ENCODE measurements around the gene PTPN18.
A peak's percentile ranks its signal among the peaks of the same experiment; 100 is the strongest.
"Not testable (repeated sequence)": the region's sequence is repeated elsewhere in the genome, so short reads cannot be mapped to it uniquely, and the experiment has no call there.

The PTPN18 gene

DNA sequence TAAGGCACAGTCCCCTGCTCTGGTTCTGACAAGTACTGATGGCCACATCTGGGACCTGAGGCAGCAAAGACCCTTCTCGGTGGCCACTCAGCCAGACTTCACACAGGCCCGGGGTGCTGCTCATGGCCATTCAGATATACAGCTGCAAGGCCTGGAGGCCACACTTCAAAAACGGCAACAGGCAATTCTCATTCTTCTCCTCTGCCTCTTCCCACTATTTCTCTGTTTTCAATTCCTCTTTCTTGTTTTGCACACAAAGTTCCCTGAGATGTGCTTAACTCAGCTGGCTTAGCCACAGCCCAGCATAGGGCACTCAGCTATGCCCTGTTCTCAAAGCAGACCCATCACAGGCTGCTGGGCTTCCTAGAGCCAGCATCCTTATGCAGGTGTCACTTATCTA lies 29.9 kb downstream of the PTPN18 start:
- no peak for DNase-seq

DNA sequence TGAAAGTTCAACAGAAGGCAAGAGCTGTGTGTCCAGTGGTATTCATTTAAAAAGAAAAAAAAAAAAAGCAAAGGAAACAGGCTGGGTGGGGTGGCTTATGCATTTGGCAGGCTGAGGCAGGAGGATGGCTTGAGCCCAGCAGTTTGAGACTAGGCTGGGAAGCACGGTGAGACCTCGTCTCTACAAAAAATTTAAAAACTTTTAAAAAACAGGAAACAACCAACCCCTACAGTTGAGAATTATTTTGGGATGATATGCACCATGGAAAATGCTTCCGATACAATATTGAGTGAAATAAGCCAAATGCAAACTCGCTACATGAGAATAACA lies 31.2 kb downstream of the PTPN18 start:
- no peak for DNase-seq

DNA sequence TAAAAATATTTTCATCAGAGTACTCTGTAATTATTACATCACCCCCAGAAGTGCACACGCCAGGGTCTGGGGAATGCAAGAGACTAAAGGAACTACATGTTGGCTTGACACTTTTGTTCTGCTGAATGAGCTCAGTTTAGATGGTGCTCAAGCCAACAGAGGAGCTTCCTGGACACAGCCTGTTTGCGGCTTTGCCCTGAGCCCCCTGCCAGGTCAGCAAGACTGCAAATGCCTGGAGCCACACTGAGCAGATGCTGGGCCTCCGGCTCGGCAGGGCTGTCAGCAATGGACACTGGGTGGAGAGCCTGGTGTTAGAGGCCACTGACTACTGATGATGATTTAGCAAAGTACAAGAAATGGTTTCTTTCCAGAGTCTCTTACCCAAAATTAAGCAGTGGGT lies 31.9 kb downstream of the PTPN18 start:
- no peak for DNase-seq

DNA sequence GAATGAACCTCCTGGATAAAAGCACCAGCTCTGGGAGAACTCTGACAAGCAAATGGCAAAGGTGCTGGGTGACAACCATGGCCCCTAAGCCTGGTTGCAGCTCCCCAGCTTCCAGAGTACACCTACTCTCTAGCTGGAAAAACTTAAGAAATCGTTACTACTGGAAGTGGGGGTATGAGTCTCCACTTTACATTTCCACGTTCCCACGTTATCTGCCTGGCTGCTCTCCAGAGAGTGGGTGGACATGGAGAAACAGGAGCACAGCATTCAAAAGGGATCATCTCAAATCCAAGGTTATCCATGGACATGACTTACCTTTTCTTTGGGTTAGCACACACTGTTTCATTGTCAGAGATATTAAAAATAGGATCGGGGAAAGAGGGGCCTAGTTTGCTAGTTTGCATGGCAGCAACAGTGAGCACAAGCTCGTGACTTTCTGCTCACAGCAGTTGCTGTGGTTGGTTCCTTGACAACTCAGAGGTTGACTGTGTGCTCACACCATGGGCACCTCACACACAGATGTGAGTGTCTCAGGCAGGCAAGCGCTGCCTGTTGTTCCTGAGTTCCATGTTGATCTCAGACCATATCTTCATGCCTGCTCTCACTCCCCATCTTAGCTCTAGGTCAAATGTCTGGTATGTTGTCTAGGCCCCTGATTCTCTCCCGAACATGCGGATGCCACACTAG lies 32.5 kb downstream of the PTPN18 start:
- no peak for DNase-seq

DNA sequence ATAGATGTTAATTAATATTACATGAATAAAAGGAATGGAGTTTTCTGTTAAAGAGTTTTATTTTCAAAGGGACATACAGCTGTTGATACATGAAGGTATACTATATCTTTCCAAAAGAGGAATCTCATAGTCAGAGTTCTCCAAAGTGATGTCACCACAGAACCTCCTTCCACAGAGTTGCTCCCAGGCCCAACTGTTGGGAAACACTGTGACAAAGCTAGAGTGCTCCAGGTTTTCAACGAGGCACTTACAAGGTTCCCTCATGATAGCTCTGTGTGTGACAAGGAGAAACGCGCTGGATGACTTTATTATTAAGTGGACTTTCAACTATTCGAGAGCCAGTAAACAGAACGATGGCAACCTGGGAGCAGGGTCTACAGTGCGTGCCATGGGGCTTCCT lies 33.5 kb downstream of the PTPN18 start:
- peak; percentile 7 for DNase-seq

DNA sequence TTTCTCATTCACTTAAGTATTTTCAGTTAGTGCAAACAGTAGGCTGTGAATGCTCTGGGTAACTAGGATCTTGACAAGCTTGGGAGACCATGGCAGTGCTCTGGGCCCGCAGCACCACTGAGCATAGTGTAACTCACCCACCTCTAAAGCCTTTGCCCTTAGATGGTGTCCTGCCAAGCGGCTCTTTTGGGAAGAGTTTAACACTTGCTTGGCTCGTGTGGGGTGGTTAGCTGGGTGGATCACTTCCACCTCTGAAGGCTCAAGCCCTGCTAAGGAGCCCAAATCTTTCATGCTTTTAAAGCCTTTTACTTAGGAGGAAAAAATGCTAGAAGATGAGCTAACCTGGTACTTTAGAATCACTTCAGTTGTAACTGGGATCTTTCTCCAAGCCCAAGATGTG lies 33.9 kb downstream of the PTPN18 start:
- DNase-seq, result no peak

DNA sequence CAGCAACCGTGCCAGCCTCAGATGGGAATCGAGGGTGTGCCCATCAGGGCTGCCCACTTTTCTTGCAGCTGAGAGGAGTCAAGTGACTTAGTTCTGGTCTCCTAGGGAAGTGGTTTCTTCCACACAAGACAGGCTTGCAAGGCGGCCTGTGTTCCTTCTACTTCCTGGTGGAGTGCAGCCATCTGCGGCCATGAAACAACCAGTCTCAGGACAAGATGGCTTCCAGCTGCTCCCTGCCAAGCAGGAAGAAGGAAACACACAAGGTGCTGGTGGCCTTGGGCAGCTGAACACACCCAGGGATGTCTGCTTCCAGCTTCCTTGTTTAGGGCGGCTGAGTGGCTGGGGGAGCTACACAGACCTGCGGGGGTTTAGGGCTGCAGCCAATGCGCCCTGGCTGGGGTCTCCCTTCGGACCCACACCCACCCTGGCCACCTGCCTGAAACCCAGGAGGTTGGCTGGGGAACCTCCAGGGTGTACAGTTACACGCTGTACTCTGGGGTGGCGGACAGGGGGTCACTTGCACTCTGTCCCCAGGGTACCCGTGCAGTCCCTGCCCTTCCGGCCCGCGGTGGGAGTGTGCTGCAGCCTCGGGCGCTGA lies 34.7 kb downstream of the PTPN18 start:
- peak; percentile 70 for DNase-seq

DNA sequence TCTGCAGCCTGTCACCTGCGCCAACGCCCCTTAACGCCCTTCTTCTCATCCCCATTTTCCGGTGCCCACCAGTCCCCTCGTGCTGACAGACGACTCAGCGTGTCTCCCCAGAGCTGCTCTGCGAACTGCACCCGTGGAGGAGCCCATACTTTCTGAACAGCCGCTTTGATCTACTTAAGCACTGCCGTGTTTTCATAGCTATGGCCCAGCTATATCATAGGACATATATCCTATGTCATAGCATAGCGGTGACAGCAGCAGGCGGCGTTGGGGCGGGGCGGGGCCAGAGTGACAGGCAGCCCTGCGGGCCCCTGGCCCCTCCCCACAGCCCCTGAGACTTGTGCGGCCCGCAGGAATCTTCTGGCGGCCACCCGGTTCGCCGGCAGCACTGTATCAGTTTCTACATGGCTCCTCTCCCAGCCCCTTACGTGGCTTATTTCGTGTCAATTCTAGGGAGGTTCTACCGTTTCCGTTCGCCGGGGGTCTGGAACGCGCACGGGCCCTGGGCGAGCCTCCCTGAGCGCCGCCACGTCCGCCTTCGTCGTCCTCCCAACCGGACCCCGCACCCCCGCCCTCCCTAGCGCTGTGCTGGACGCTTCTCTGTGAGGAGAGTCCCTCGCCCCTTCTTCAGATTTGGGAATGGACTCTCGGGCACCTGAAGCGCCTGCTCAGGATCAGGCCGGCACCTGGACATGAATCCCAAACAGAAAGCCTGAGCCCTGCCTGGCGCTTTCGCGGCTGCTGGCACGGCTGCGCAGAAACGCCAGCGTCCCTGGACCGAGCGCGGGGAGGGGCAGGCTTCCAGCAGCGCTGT lies 35.4 kb downstream of the PTPN18 start:
- DNase-seq, result peak; percentile 72

DNA sequence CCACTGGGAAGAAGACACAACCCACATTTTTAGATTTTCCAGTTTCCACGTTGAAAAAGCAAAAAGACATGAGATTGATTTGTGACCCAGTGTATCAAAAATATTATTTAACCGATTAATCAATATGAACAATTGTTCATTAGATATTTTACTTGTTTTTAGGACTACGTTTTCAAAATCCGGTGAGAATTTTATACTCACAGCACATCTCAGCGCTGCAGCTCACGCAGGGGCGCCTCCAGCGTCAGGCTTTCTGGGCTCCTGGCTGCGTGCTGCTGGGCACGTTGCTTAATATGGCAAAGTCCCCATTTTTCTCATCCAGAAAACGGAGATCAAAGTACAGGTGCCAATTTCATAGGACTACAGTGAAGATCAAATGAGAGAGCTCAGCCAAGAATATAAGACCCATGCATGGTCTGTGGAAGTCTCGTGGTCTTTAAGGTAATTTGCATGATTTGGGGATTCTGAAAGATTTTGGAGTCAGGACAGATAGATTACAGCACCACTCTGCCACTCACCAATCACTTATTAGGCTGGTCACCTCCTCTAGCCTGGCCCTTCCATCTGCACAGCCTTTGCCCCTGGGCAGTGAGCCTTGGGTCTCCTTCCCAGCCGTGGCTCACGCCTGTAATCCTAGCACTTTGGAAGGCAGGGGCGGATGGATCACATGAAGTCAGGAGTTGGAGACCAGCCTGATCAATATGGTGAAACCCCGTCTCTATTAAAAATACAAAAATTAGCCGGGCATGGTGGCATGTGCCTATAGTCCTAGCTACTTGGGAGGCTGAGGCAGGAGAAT lies 36.2 kb downstream of the PTPN18 start:
- no peak for DNase-seq

DNA sequence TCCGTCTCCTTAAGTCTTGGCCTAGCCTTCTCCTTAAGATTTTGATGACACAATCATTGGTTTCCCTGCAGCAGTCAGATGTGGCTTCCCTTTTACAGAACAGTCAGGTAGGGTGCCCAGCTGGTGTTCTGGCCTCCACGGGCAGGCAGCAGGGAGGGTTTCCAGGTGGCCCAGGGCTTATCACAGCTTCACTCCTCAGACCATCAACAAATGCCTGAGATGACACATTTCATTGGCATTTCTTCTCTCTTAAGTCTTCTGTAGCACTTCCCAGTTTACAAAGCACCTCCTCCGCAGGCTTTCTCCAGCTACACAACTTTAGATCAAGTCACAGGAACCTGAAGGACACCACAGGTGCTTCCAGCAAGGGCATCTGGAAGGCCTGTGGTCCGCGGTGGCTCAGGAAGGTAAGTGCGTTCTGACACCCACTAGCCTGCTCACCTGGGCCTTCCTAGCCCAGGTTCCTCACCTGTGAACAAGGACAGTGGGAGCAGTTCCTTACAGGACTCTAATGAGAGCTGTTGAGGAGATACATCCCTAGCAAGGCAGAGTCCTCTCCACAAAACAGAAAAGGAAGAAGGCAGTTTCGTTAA lies 37.6 kb downstream of the PTPN18 start:
- no peak for DNase-seq

DNA sequence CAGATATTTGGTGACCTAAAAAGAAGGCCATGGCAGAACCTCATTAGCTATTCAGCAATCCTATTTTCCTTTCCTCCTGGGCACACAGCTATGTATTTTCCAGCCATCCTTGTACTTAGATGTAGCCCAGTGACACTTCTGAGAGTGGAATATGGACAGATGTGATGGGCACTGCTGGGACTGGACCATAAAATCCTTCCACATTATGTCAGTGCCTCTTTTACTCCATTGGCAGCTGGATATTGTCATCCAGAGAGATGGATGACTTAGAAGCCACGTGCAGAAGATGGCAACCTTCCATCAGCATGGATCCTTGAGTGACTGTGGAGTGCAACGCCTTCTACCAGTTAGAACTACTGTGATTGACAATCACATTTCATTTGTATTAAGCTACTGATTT lies 50.4 kb downstream of the PTPN18 start:
- DNase-seq, result not testable (repeated sequence)

DNA sequence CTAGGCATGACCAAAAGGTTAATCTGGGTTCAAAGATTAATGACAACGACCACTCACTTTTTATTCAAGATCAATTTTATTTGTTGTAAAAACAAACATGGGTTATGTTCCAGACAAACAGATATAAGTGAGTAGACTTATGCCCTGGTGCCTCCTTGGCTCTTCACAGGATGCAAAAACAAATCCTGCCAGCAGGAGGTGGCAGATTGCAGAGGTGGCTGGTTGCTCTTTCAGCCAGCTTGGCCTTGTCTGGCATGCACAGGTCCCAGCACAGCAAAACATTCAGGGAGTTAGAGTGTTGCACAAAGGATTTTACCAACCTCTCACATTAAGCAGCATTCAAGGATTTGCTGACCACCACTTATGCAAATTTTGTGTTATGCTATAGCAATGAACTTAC lies 60.8 kb downstream of the PTPN18 start:
- DNase-seq, result not testable (repeated sequence)

DNA sequence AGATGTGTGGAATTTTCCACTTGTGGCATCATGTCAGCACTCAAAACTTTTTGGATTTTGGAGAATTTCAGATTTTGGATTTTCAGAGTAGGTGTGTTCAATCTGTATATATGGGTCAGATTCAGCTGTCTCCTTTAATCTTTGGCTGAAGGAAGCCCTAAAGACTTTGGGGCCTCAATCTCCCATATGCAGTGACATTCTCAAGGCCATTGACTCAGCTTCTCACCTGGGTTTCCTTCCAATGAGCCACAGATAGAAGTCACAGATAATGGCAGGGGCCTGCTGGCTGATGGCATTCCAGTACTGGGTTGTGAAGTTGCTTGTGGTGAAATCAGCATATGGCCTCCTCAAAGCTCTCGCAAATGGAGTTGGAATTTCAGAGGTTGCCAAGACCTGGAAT lies 63.0 kb downstream of the PTPN18 start:
- not testable (repeated sequence) for DNase-seq
